NK-92 (cell line): ENCODE measurements around the gene CNOT3.
"Not testable (repeated sequence)": the region's sequence is repeated elsewhere in the genome, so short reads cannot be mapped to it uniquely, and the experiment has no call there.

Experiments
- DNase-seq: peaks from one replicate; lab custom pipeline; 2025; ENCODE audit not compliant: unreplicated experiment; lab: John Stamatoyannopoulos, UW

The CNOT3 gene

GRCh38 chr19:54189735-54190502 lies 52.4 kb downstream of the CNOT3 start:
- DNase-seq, result peak; percentile 96

GRCh38 chr19:54190503-54191010 lies 53.0 kb downstream of the CNOT3 start:
- DNase-seq, result peak; percentile 98

GRCh38 chr19:54191011-54191810 lies 53.6 kb downstream of the CNOT3 start, which contains the start of gene TSEN34:
Gene TSEN34 (plus strand): TSS chr19:54191308. CDS start chr19:54191365, 57 bp downstream.
- no peak for DNase-seq

- DNase-seq, result no peak
These were observed 54.4 kb downstream of the CNOT3 start for GRCh38 chr19:54191811-54192453.

GRCh38 chr19:54193011-54193410 lies 55.4 kb downstream of the CNOT3 start:
- no peak for DNase-seq

GRCh38 chr19:54194463-54194862 lies 56.9 kb downstream of the CNOT3 start:
- not testable (repeated sequence) for DNase-seq

- no peak for DNase-seq
These were observed 59.0 kb downstream of the CNOT3 start for GRCh38 chr19:54196536-54196935.

GRCh38 chr19:54197121-54197520 lies 59.6 kb downstream of the CNOT3 start:
- DNase-seq, result no peak

GRCh38 chr19:54199401-54199800 lies 61.8 kb downstream of the CNOT3 start:
- no peak for DNase-seq

GRCh38 chr19:54201172-54201701 lies 63.7 kb downstream of the CNOT3 start:
- no peak for DNase-seq

- no peak for DNase-seq
These were observed 64.4 kb downstream of the CNOT3 start for GRCh38 chr19:54201980-54202379.

GRCh38 chr19:54203151-54203611 lies 65.6 kb downstream of the CNOT3 start:
- DNase-seq, result no peak

- DNase-seq, result no peak
These were observed 67.4 kb downstream of the CNOT3 start for GRCh38 chr19:54204767-54205468.
